Fibroblast of the conjunctiva (primary cell): Measurements from ENCODE around the gene RRN3.
"Not testable (repeated sequence)": the region's sequence is repeated elsewhere in the genome, so short reads cannot be mapped to it uniquely, and the experiment has no call there.

Experiments
- DNase-seq: peaks from one replicate; pipeline ENCODE4 v3.0.0-alpha.2; 2010; ENCODE audit warnings: low read depth

The RRN3 gene

GRCh38 chr16:15051387-15051951 lies 42.6 kb downstream of the RRN3 start:
- DNase-seq, result no peak

GRCh38 chr16:15050440-15050839 lies 43.6 kb downstream of the RRN3 start:
- DNase-seq, result not testable (repeated sequence)

- DNase-seq, result no peak
Measured at GRCh38 chr16:15049581-15050180, 44.4 kb downstream of the RRN3 start.

GRCh38 chr16:15046692-15047376 lies 47.2 kb downstream of the RRN3 start:
- DNase-seq, result no peak

GRCh38 chr16:15045270-15045669 lies 48.8 kb downstream of the RRN3 start:
- DNase-seq, result not testable (repeated sequence)

- no peak for DNase-seq
Measured at GRCh38 chr16:15044286-15044685, 49.8 kb downstream of the RRN3 start.

GRCh38 chr16:15043344-15043743 lies 50.7 kb downstream of the RRN3 start:
- DNase-seq, result no peak

- DNase-seq, result peak; percentile 54
Measured at GRCh38 chr16:15041271-15042004, 52.6 kb downstream of the RRN3 start.

- no peak for DNase-seq
Measured at GRCh38 chr16:15038689-15039088, 55.4 kb downstream of the RRN3 start.

- no peak for DNase-seq
Measured at GRCh38 chr16:15037745-15038144, 56.3 kb downstream of the RRN3 start.

GRCh38 chr16:15037003-15037402 lies 57.1 kb downstream of the RRN3 start:
- DNase-seq, result no peak

GRCh38 chr16:15035163-15035729 lies 58.8 kb downstream of the RRN3 start:
- no peak for DNase-seq

GRCh38 chr16:15034266-15035162 lies 59.6 kb downstream of the RRN3 start:
- no peak for DNase-seq

GRCh38 chr16:15033309-15033707 lies 60.8 kb downstream of the RRN3 start:
- no peak for DNase-seq

- DNase-seq, result no peak
Measured at GRCh38 chr16:15032547-15033308, 61.3 kb downstream of the RRN3 start.

GRCh38 chr16:15031586-15031985 lies 62.5 kb downstream of the RRN3 start:
- DNase-seq, result no peak

GRCh38 chr16:15031179-15031578 lies 62.9 kb downstream of the RRN3 start:
- no peak for DNase-seq

- DNase-seq, result not testable (repeated sequence)
Measured at GRCh38 chr16:15029749-15030148, 64.3 kb downstream of the RRN3 start.

- not testable (repeated sequence) for DNase-seq
Measured at GRCh38 chr16:15028801-15029698, 65.0 kb downstream of the RRN3 start.

- DNase-seq, result not testable (repeated sequence)
Measured at GRCh38 chr16:15028345-15028715, 65.7 kb downstream of the RRN3 start.
